SU-DHL-6 (cell line): Measurements from ENCODE around the gene ZC3HAV1.

Source experiments
- CTCF ChIP-seq: fragments of 200-600 bp; sonication (generic); IDR thresholded peaks from one replicate; pipeline ENCODE4 v1.5.1; 2017; ENCODE audit warnings: antibody characterized with exemption, mild to moderate bottlenecking, low read length, moderate library complexity; ENCODE audit not compliant: insufficient read depth, poor library complexity, severe bottlenecking
- EZH2phosphoT487 ChIP-seq: fragments of 200-600 bp; sonication (generic), shearing (Covaris generic); conservative IDR thresholded peaks from 2 replicates; pipeline ENCODE4 v1.6.1; 2018; ENCODE audit warnings: mild to moderate bottlenecking, antibody characterized with exemption, low read length, moderate library complexity, mixed read lengths

- TF ChIP-seq CTCF (no peak), EZH2phosphoT487 (no peak)
Observed at GRCh38 chr7:139058943-139059342, 50.6 kb downstream of the ZC3HAV1 start.
